ENCODE data around the gene GORAB. TPM values are rescaled to one million over a fixed set of nuclear protein-coding genes. Genes with fewer than 3 reads are reported as not detected.

Gene GORAB
- total and polyA plus RNA-seq, 2 donors from 2014 or later = 5.8 to 13.6 TPM

DNA sequence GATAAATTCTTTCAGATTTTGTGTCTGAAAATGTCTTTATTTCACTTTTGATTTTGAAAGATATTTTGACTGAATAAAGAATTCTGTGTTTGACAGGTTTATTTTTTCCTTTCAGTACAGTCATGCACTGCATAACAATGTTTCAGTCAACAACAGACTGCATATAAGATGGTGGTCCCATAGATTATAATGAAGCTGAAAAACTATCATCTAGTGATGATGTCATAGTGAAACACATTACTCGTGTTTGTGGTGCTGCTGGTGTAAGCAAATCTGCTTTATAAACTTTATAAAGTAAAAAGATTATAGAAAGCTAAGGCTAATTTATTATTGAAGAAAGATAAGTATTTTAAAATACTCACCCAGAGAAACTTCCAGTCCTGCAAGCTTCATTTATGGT, 66.7 kb downstream of the GORAB start:
- TF ChIP-seq, protein P1, sequence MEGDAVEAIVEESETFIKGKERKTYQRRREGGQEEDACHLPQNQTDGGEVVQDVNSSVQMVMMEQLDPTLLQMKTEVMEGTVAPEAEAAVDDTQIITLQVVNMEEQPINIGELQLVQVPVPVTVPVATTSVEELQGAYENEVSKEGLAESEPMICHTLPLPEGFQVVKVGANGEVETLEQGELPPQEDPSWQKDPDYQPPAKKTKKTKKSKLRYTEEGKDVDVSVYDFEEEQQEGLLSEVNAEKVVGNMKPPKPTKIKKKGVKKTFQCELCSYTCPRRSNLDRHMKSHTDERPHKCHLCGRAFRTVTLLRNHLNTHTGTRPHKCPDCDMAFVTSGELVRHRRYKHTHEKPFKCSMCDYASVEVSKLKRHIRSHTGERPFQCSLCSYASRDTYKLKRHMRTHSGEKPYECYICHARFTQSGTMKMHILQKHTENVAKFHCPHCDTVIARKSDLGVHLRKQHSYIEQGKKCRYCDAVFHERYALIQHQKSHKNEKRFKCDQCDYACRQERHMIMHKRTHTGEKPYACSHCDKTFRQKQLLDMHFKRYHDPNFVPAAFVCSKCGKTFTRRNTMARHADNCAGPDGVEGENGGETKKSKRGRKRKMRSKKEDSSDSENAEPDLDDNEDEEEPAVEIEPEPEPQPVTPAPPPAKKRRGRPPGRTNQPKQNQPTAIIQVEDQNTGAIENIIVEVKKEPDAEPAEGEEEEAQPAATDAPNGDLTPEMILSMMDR (IDR thresholded peaks at IDR 0.05; ENCODE audit: borderline replicate concordance, extremely low read depth, insufficient read depth) = no peak
- no peak for FAIRE-seq

DNA sequence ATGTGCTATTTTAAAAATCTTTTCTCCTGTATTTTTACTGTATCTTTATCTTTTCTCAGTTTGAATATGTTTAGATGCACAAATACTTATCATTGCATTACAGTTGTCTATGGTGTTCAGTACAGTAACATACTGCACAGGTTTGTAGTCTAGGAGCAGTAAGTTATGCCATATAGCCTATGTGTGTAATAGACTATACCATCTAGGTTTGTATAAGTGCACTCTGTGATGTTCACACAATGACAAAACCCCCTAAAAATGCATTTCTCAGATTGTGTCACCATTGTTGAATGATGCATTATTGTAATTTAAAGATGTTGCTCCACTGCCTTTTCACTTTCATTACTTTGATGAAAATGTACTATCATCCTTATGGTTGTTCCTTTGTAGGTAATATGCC, 67.1 kb downstream of the GORAB start:
- TF ChIP-seq, protein P1 (IDR thresholded peaks at IDR 0.05; ENCODE audit: borderline replicate concordance, extremely low read depth, insufficient read depth) = no peak
- H3K27me3 ChIP-seq (ENCODE audit: control insufficient read depth, insufficient read depth, low read length) = no peaks in the 10 kb centered on the region
- H3K9ac ChIP-seq (ENCODE audit: low read length in 3 of 3) = no peak overlapping the region
- peaks cover 0 to 10% (median 4%) of the 10 kb centered on the region in 3 donors for H3K9me3 ChIP-seq (ENCODE audit: control insufficient read depth in 2 of 3, insufficient read depth in 1 of 3, low read length in 3 of 3)
- no peaks in the 10 kb centered on the region for H3K4me1 ChIP-seq (ENCODE audit: control insufficient read depth in 2 of 3, insufficient read depth in 2 of 3, low read depth in 1 of 3, low read length in 3 of 3)
- FAIRE-seq (no peak), DNase-seq (no peak)
- intact Hi-C loops (cut with DNase I) = no loop called here
- H3K36me3 ChIP-seq (ENCODE audit: control insufficient read depth in 2 of 3, insufficient read depth in 3 of 3, low read length in 3 of 3) = no peaks in the 10 kb centered on the region
- no peak overlapping the region for H3K4me3 ChIP-seq (ENCODE audit: low read length in 3 of 3)
- H3K27ac ChIP-seq (ENCODE audit: low read depth in 2 of 2, low read length in 2 of 2) = no peak overlapping the region

More for the DNA sequence above, 66.7 kb downstream of the GORAB start:
- no peaks in the 10 kb centered on the region for H3K4me1 ChIP-seq (ENCODE audit: control insufficient read depth in 2 of 3, insufficient read depth in 2 of 3, low read depth in 1 of 3, low read length in 3 of 3)
- intact Hi-C loops (cut with DNase I) = no loop called here
- no peak overlapping the region for H3K27ac ChIP-seq (ENCODE audit: low read depth in 2 of 2, low read length in 2 of 2)
- no peaks in the 10 kb centered on the region for H3K27me3 ChIP-seq (ENCODE audit: control insufficient read depth, insufficient read depth, low read length)
- DNase-seq = no peak
- H3K4me3 ChIP-seq (ENCODE audit: low read length in 3 of 3) = no peak overlapping the region
- H3K9me3 ChIP-seq (ENCODE audit: control insufficient read depth in 2 of 3, insufficient read depth in 1 of 3, low read length in 3 of 3) = peaks cover 0 to 10% (median 4%) of the 10 kb centered on the region in 3 donors
- no peaks in the 10 kb centered on the region for H3K36me3 ChIP-seq (ENCODE audit: control insufficient read depth in 2 of 3, insufficient read depth in 3 of 3, low read length in 3 of 3)
- no peak overlapping the region for H3K9ac ChIP-seq (ENCODE audit: low read length in 3 of 3)

DNA sequence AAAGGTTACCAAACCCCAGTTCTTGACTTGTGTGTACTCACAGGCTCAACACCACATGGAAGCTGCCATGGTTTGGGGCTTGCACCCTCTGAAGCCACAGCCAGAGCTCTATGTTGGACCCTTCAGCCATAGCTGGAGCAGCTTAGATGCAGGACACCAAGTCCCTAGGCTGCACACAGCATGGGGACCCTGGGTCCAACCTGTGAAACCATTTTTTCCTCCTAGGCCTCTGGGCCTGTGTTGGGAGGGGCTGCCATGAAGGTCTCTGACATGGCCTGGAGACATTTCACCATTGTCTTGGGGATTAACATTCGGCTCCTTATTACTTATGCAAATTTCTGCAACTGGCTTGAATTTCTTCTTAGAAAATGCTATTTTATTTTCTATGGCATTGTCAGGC, 69.9 kb downstream of the GORAB start:
- intact Hi-C loops (cut with DNase I) = no loop called here
- FAIRE-seq = no peak
- no peak overlapping the region for H3K4me3 ChIP-seq (ENCODE audit: low read length in 3 of 3)
- no peaks in the 10 kb centered on the region for H3K36me3 ChIP-seq (ENCODE audit: control insufficient read depth in 2 of 3, insufficient read depth in 3 of 3, low read length in 3 of 3)
- TF ChIP-seq, protein P1 (IDR thresholded peaks at IDR 0.05; ENCODE audit: borderline replicate concordance, extremely low read depth, insufficient read depth) = no peak
- no peak overlapping the region for H3K27ac ChIP-seq (ENCODE audit: low read depth in 2 of 2, low read length in 2 of 2)
- H3K9ac ChIP-seq (ENCODE audit: low read length in 3 of 3) = no peak overlapping the region
- DNase-seq = no peak
- peaks cover 0 to 10% (median 4%) of the 10 kb centered on the region in 3 donors for H3K9me3 ChIP-seq (ENCODE audit: control insufficient read depth in 2 of 3, insufficient read depth in 1 of 3, low read length in 3 of 3)
- no peaks in the 10 kb centered on the region for H3K27me3 ChIP-seq (ENCODE audit: control insufficient read depth, insufficient read depth, low read length)
- no peaks in the 10 kb centered on the region for H3K4me1 ChIP-seq (ENCODE audit: control insufficient read depth in 2 of 3, insufficient read depth in 2 of 3, low read depth in 1 of 3, low read length in 3 of 3)

Other genes starting within 250 kb of the GORAB start
- 8.1 TPM for gene PRRX1, start 132.0 kb downstream of the GORAB start, total RNA-seq
- gene PRRX1, start 132.0 kb downstream of the GORAB start, polyA plus RNA-seq (ENCODE audit: insufficient read depth, low read depth, low replicate concordance) = 0.67 TPM

All from kidney (tissue), 14 donors.